ENCODE measurements around the gene COL16A1.

DNA sequence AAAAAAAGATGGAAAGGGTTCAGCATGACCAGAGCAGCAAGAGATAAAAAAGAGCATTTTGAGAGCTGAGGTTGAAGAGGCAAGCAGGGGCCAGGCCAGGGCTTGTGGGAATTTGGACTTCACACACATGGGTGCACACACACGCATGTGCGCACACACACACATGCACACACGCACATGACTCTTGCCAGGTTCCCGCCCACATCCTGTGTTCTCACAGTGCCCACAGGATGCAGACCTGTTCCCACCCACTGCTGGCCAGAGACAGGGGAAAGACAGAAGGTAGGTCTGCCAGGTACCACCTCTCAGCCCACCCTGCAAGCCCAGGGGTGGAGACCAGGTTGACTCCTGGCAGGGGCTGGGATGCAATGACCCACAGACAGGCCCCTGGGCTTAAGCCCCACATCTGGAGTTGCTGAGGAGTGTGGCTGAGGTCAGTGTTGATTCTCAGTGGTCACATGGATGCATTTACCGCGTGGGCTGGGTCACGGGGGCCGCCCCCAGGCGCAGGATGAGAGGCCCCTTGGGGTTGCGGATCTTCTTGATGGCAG, 4.4 kb downstream of the COL16A1 start:
- TF ChIP-seq SP1 (IDR thresholded peaks at IDR 0.05): no peak
- no peak for TF ChIP-seq FOXM1 (IDR thresholded peaks at IDR 0.05; ENCODE audit: borderline replicate concordance)
- no peak for TF ChIP-seq ZNF384 (IDR thresholded peaks at IDR 0.05)
- TF ChIP-seq, protein P1, sequence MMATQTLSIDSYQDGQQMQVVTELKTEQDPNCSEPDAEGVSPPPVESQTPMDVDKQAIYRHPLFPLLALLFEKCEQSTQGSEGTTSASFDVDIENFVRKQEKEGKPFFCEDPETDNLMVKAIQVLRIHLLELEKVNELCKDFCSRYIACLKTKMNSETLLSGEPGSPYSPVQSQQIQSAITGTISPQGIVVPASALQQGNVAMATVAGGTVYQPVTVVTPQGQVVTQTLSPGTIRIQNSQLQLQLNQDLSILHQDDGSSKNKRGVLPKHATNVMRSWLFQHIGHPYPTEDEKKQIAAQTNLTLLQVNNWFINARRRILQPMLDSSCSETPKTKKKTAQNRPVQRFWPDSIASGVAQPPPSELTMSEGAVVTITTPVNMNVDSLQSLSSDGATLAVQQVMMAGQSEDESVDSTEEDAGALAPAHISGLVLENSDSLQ (IDR thresholded peaks at IDR 0.05): no peak
- TF ChIP-seq ELF4 (IDR thresholded peaks at IDR 0.05): no peak
- TF ChIP-seq NFRKB (IDR thresholded peaks at IDR 0.05): no peak
- no peak for TF ChIP-seq LEF1 (IDR thresholded peaks at IDR 0.05; ENCODE audit: borderline replicate concordance)
- TF ChIP-seq TARDBP (IDR thresholded peaks at IDR 0.05): no peak
- no peak for TF ChIP-seq L3MBTL2 (conservative IDR thresholded peaks at IDR 0.05)
- TF ChIP-seq BHLHE40 (IDR thresholded peaks at IDR 0.05; ENCODE audit: borderline replicate concordance): no peak
- no peak for TF ChIP-seq FOXA1 (IDR thresholded peaks at IDR 0.05)
- no peak for TF ChIP-seq SUZ12 (IDR thresholded peaks at IDR 0.05)
- no peak for TF ChIP-seq FOXK2 (IDR thresholded peaks at IDR 0.05)

Measured in HEK293T (cell line).